DND-41 (cell line): ENCODE measurements around the gene ERG.

ENCODE experiments used
- ATAC-seq: fragments of 200-7000 bp; cut with Tn5 transposase; 3 replicates; pipeline ENCODE4 v1.9.1; 2021; ENCODE audit warnings: low read depth; ENCODE audit not compliant: insufficient read depth
- DNase-seq: peaks from one replicate; pipeline ENCODE4 v3.0.0-alpha.2; 2020
- H2AFZ ChIP-seq: 2 replicates; pipeline ENCODE4 v1.6.0; 2012; ENCODE audit warnings: low read depth, low read length
- H3K27ac ChIP-seq: 2 replicates; pipeline ENCODE4 v1.5.1; 2012; ENCODE audit warnings: low read length, inconsistent platforms
- H3K27me3 ChIP-seq: fragments of 200-600 bp; sonication (generic); 2 replicates; pipeline ENCODE4 v1.6.0; 2012; ENCODE audit warnings: low read length, mild to moderate bottlenecking, inconsistent platforms; ENCODE audit not compliant: insufficient read depth, poor library complexity
- H3K36me3 ChIP-seq: 2 replicates; pipeline ENCODE4 v1.5.1; 2012; ENCODE audit warnings: low read length, inconsistent platforms; ENCODE audit not compliant: insufficient read depth
- H3K4me1 ChIP-seq: 2 replicates; pipeline ENCODE4 v1.5.1; 2012; ENCODE audit warnings: mild to moderate bottlenecking, low read length; ENCODE audit not compliant: insufficient read depth
- H3K4me2 ChIP-seq: 2 replicates; pipeline ENCODE4 v1.6.0; 2012; ENCODE audit warnings: mild to moderate bottlenecking, moderate library complexity, low read length, inconsistent platforms; ENCODE audit not compliant: insufficient read depth
- H3K4me3 ChIP-seq, 2 experiments: fragments of 200-600 bp in 1 of 2; shearing (Covaris generic) in 1 of 2; 2 replicates each; pipeline ENCODE4 v1.5.1; 2012 to 2016; ENCODE audit warnings: inconsistent platforms in 2 of 2, low read length in 2 of 2, mild to moderate bottlenecking in 2 of 2, low read depth in 1 of 2, moderate library complexity in 1 of 2
- H3K79me2 ChIP-seq: 2 replicates; pipeline ENCODE4 v1.6.0; 2012; ENCODE audit warnings: low read length, inconsistent platforms; ENCODE audit not compliant: insufficient read depth
- H3K9ac ChIP-seq: 2 replicates; pipeline ENCODE4 v1.6.0; 2012; ENCODE audit warnings: low read depth, mild to moderate bottlenecking, inconsistent platforms, low read length, moderate library complexity
- H3K9me3 ChIP-seq: 2 replicates; pipeline ENCODE4 v1.5.1; 2012; ENCODE audit warnings: low read length, moderate library complexity, mild to moderate bottlenecking, inconsistent platforms; ENCODE audit not compliant: insufficient read depth, severe bottlenecking
- H4K20me1 ChIP-seq: 2 replicates; pipeline ENCODE4 v1.6.0; 2012; ENCODE audit warnings: low read length; ENCODE audit not compliant: insufficient read depth
- CTCF ChIP-seq: IDR thresholded peaks from 2 replicates; pipeline ENCODE4 v1.5.1; 2012; ENCODE audit warnings: borderline replicate concordance, low read length, moderate library complexity, mild to moderate bottlenecking; ENCODE audit not compliant: poor library complexity, severe bottlenecking; ENCODE audit errors: extremely low read depth
- EZH2 ChIP-seq: IDR thresholded peaks from 3 replicates; pipeline ENCODE4 v1.6.1; 2012; ENCODE audit warnings: borderline replicate concordance, low read depth, mild to moderate bottlenecking, moderate library complexity, low read length, inconsistent platforms; ENCODE audit not compliant: severe bottlenecking

The ERG gene

GRCh38 chr21:38527737-38528136 is 29.5 kb upstream of the ERG start:
- Histone ChIP-seq H3K4me1 (no peaks in the 10 kb centered on the region), H3K27me3 (peaks cover 13% of the 10 kb centered on the region), H3K9me3 (no peaks in the 10 kb centered on the region), H2AFZ (no peak overlapping the region), H3K36me3 (no peaks in the 10 kb centered on the region), H3K4me2 (no peak overlapping the region), H3K27ac (no peak overlapping the region), H4K20me1 (no peaks in the 10 kb centered on the region), H3K9ac (no peak overlapping the region), H3K79me2 (no peaks in the 10 kb centered on the region), H3K4me3 (no peak overlapping the region)
- no peak for TF ChIP-seq EZH2
- ATAC-seq: no peak
- DNase-seq: no peak

GRCh38 chr21:38525454-38525853 is 27.2 kb upstream of the ERG start:
- Histone ChIP-seq H2AFZ (no peak overlapping the region), H4K20me1 (no peaks in the 10 kb centered on the region), H3K27ac (no peak overlapping the region), H3K9me3 (no peaks in the 10 kb centered on the region), H3K4me3 (no peak overlapping the region), H3K79me2 (no peaks in the 10 kb centered on the region), H3K4me1 (no peaks in the 10 kb centered on the region), H3K27me3 (peaks cover 16% of the 10 kb centered on the region), H3K4me2 (no peak overlapping the region), H3K36me3 (no peaks in the 10 kb centered on the region), H3K9ac (no peak overlapping the region)
- ATAC-seq (no peak), DNase-seq (no peak)
- no peak for TF ChIP-seq CTCF
- TF ChIP-seq EZH2: no peak

- H3K9ac ChIP-seq: no peak overlapping the region
- no peak overlapping the region for H3K4me2 ChIP-seq
- H3K9me3 ChIP-seq: no peaks in the 10 kb centered on the region
- no peak for ATAC-seq
- peaks cover 16% of the 10 kb centered on the region for H3K27me3 ChIP-seq
- H3K4me1 ChIP-seq: no peaks in the 10 kb centered on the region
- H3K27ac ChIP-seq: no peak overlapping the region
- no peaks in the 10 kb centered on the region for H4K20me1 ChIP-seq
- no peak for DNase-seq
- no peak for TF ChIP-seq CTCF
- no peak for TF ChIP-seq EZH2
- H3K36me3 ChIP-seq: no peaks in the 10 kb centered on the region
- no peak overlapping the region for H3K4me3 ChIP-seq
- no peaks in the 10 kb centered on the region for H3K79me2 ChIP-seq
- no peak overlapping the region for H2AFZ ChIP-seq
These were observed 26.2 kb upstream of the ERG start for GRCh38 chr21:38524168-38525153.

GRCh38 chr21:38520511-38520910 is 22.2 kb upstream of the ERG start:
- Histone ChIP-seq H3K27me3 (peaks cover 19% of the 10 kb centered on the region), H3K27ac (no peak overlapping the region), H3K79me2 (no peaks in the 10 kb centered on the region), H4K20me1 (no peaks in the 10 kb centered on the region), H3K9ac (no peak overlapping the region), H3K4me1 (no peaks in the 10 kb centered on the region), H3K36me3 (no peaks in the 10 kb centered on the region), H2AFZ (no peak overlapping the region), H3K9me3 (no peaks in the 10 kb centered on the region), H3K4me3 (no peak overlapping the region), H3K4me2 (no peak overlapping the region)
- ATAC-seq (no peak), DNase-seq (no peak)
- TF ChIP-seq EZH2 (no peak), CTCF (no peak)
